COLO668 (cell line): Measurements from ENCODE around the gene B3GNT8.
"Not testable (repeated sequence)": the region's sequence is repeated elsewhere in the genome, so short reads cannot be mapped to it uniquely, and the experiment has no call there.

ENCODE experiments used
- DNase-seq: peaks from one replicate; lab custom pipeline; 2025; ENCODE audit not compliant: unreplicated experiment; lab: John Stamatoyannopoulos, UW

Gene B3GNT8

DNA sequence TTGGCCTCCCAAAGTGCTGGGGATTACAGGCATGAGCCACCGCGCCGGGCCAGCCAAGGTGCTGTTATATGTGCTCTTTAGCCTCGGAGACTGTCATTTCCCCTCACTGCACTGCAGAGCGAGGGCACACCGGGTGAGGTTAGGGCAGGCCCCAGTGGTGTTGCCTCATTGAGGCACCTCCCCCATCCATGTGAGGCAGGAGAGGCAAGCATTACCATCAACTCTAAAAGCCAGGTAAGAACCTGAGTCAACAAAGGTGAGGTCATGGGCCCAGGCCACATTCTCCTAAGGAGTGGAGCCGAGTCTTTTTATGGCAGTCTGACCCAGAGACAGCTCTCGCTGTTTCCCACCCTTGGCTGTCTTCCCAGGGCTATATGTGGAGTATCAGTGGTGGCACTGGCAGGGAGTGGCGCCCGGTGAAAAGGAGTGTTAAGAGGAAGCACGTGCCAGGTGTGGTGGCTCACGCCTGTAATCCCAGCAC, 10.9 kb downstream of the B3GNT8 start:
- DNase-seq = peak; percentile 28

DNA sequence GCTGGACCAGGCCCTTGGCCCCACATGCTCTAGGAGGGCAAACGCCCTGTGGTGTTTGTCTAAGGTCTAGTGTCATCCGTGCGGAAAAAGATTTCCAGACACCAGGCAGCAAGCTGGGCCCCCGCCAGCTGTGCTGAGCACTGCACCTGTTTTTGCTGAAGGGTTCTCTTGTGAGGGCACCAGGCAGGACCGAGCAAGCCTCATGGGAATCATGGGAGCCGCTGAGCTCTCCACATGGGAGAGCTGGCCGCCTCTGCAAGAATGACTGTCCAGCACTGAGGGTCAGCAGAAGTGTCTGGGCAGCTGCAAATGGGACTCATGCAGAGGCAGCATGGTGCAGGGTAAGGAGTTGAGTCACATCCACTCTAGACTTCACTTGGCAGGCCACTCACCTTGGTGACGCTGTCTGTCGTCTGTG, 12.0 kb downstream of the B3GNT8 start:
- peak; percentile 87 for DNase-seq

DNA sequence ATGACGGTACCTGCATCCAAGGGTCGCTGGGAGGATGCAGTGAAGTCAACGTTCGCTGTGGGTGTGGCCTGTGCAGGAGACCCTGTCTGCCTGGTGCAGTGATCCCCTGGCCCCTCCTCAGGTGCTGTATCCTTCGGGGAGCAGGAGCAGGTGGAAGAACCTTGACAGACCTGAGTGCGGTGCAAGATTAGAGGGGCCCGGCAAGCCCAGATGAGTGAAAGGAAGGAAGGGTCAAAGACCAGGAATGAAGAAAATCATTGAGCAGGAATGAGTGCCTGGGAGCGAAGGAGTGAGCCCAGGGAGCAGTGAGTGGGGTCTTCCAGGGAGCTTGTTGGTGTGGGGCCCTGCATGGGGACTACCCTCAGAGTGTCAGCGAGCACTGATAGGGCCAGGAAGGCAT, 12.7 kb downstream of the B3GNT8 start:
- no peak for DNase-seq

DNA sequence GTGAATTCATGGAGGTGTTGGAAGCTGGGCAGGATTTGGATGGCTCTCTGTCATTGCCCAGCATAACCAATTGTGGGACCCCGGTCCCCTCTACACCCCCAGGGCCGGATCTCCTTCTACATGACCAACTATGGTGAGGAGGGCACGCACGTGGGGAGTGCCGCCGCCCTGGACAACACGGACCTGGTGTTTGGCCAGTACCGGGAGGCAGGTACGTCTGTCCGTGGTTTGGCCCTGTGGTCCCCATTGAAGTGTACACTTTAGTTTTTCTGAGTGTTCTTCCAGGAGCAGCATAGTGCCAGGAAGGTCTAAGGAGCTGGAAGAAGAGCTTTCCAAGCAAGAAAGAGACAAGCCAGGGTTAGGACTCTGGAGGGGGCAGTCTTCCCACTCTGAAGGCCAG, 13.2 kb downstream of the B3GNT8 start:
- no peak for DNase-seq

DNA sequence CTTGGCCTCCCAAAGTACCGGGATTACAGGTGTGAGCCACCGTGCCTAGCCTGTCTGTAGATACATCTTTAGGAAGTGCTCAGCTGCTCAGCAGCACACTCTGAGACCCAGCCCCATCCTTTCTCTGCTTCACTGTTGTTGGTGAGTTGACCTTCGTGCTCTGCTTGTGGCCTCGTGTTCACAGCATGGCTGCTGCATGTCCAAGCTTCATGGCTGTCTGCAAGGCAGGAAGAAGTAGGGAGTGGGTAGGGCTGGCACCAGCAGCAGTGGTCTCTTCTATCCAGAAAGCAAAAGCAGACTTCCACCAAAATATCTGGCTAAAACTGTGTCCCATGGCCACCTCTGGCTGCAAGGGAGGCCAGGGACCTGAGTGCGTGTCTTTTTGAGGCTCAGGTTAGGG, 14.2 kb downstream of the B3GNT8 start:
- no peak for DNase-seq

DNA sequence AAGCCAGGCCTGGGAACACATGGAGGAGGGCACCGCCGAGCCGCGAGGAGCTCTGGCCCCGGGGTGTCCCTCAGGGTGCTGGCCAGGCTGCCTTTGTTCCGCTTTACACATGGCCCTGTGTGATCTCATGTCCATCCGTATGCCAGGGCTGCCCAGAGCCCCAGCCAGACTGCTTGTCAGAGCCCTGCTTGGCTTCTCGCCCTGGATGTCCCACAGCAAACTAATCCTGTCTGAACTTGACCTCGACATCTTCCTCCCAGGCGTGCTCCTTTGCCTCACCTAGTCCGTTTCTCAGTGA, 15.3 kb downstream of the B3GNT8 start:
- no peak for DNase-seq

DNA sequence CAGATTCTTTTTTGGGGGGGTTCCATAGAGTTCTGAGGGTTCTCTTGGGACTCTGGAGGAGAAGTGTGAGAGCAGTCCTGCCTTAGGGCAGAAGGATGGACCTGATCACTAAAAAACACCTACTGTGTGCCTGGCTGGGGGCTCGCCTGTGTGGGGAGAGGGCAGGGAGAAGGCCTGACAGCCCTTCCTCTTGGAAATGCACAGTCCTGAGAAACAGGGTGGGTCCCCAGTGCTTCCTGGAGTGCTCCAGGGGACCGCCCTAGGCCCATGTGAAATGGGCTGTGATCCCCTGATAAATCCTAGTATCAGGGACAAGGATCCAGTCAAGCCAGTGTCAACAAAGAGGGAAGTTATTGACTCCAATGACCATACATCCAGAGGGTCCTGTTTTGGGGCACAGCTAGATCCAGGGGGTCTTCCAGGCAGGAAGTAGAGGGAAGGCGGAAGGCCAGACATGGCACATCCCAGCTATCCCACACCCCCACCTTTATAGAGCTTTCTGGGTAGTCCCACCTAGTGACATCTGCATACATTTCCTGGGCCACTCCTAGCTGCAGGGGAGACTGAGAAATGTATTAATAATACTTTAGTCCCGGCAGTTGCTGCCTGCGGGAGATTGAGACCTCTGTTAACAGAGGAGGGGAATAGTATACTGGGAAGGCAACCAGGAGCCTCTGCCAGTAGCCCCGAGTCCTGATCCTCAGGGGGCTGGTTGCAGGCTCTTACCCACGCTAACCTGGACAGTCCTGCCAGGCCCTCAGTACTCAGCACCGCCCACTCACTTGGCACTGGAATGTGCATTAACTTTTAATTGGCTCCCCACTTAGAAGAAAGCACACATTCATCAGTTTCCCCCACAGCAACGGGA, 15.8 kb downstream of the B3GNT8 start:
- no peak for DNase-seq

DNA sequence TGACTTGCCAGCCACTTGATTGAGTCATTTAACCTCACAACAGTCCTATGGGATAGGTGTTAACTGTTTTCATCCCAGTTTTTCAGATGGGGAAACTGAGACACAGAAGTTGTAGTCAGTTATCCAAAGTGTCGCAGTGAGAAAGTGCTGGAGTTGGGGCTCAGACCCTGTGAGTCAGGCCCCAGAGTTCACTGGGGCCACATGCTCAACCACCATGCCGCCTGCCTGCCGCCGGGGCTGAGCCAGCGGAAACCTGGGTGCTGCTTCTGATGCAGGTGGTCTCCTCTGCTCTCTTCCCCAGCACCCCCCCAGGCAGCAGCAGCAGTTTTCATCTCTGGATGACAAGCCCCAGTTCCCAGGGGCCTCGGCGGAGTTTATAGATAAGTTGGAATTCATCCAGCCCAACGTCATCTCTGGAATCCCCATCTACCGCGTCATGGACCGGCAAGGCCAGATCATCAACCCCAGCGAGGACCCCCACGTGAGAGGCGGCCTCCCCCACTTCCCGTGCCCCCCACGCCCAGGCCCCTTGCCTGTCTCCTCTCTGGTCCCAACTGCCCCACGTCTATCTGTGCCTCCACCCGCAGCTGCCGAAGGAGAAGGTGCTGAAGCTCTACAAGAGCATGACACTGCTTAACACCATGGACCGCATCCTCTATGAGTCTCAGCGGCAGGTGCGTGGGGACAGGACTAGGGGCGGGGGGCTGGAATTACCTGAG, 16.7 kb downstream of the B3GNT8 start:
- DNase-seq = no peak

DNA sequence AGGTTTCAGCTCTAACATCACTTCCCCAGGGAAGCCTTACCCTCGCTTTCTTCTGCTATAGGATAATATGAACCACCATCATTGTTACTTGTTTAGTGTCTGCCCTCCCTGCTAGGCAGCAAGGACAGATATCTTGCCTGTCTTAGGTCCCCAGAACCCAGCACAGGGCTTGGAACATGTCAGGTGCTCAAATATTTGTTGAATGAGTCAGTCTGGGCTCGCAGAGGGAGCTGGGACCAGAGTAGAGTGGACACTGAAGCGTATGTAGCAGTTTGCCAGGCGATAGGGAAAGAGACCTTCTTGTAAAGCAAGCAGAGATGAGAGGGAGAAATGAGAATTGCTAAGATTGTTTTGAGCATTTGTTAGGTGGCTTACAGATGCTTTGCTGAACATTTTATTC, 17.9 kb downstream of the B3GNT8 start:
- DNase-seq = peak; percentile 69

DNA sequence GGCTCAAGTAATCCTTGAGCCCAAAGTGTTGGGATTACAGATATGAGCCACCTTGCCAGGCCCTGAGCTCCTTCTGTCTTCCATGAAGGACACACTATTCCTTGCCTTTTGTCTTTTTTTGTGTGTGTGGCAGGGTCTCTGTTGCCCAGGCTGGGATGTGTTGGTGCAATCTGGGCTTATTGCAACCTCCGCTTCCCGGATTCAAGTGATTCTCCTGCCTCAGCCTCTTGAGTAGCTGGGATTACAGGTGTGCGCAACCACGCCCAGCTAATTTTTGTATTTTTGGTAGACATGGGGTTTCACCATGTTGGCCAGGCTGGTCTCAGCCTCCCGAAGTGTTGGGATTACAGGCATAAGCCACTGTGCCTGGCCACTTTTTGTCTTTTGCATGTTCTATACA, 18.3 kb downstream of the B3GNT8 start:
- DNase-seq = not testable (repeated sequence)

DNA sequence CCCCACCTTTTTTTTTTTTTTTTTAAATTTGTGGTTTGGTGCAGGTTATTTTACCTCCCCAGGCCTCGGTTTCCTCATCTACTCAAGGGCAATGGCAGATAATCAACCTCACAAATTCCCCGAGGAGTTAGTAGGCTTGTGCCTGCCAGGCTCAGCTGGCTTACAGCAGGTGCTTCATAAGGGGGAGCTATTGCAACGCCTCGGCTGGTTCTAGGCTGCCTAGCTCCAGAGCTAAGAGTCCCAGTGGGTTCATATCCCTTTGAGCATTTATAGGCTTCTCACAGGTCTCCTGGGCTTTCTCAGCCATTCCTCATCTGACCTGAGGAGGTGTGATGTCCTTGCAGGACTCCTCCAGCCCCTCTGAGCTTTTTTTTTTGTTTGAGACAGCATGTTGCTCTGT, 18.9 kb downstream of the B3GNT8 start:
- no peak for DNase-seq

DNA sequence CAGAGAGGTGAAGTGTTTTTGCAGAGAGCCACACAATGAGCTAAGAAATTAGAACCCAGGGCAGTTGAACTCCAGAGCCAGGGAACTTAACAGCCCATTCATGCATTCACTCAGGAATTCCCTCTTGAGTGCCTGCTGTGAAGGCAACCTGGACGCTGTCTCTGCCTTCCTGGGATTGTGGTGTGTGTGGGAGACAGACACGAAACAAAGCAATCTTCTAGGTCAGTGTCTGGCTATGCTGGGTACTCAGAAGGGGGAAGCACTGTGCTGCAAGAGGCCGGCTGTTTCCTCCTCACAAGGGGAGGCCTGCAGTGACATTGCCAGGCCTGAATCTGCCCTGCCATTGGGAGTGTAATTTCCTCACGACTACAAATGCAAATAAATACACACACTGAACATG, 19.9 kb downstream of the B3GNT8 start:
- DNase-seq = no peak

DNA sequence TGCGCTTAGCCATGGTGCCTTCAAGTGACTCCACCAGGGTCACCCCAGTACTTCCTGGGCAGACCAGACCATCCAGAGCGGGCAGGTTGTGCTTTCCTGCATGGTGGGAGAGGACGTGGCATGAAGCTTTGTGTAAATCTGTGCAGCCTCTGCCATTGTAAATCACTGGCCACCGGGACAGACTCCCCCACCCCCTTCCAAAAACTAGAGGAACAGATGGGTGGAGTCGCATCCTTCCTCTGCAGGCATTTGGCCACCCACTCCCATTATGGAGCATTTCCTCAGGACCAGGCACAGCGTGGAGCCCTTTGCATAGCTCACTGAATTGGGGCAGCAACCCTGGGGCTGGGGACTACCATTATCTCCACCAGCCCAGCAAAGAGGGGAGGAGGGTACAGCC, 21.4 kb downstream of the B3GNT8 start:
- DNase-seq = no peak

DNA sequence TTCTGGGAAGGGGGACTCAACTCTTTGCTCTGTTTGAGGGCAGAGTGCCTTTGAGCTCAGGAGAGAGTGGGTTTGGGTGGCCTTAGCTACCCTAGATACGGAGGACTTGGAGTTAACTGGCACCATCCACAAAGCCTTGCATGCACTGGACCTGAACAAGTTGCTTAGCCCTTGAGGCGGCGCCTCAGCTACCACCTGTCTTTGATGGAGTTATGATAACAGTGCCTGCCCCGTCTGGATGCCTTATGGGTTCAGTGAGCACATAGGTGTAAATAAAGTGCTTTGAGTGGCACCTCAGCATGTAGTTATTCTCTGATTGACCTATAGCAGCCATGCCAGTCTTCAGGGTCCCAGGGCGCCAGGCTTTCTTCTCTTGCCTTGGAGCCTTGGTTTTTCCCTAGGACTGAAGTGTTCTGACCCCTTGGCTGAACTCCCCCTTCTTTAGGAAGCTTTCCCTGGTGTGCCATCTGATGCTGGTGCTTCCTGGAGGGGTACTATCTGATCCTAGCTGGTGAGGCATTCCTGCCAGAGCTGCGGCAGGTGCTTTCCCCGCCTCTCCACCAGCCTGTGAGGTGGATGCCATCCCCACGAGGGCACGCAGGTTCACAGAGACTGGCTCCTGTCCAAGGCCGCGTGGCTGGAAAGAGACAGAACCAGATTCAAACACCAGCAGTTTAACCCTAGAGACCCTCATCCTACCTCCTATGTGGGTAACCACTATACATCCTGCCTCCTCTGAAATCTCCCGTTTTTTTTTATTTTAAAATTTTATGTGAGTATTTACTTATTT, 23.8 kb downstream of the B3GNT8 start:
- DNase-seq = peak; percentile 42

DNA sequence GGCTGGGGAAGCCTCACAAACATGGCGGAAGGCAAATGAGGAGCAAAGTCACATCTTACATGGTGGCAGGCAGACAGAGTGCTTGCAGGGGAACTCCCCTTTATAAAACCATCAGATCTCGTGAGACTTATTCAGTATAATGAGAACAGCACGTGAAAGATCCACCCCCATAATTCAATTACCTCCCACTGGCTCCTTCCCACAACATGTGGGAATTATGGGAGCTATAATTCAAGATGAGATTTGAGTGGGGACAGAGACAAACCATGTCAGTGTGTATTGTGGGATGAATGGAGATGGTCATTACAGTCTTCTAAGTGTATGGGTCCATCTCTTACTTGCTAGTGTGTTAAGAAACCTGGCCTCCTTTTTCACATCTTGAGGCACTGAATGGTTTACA, 25.2 kb downstream of the B3GNT8 start:
- no peak for DNase-seq

DNA sequence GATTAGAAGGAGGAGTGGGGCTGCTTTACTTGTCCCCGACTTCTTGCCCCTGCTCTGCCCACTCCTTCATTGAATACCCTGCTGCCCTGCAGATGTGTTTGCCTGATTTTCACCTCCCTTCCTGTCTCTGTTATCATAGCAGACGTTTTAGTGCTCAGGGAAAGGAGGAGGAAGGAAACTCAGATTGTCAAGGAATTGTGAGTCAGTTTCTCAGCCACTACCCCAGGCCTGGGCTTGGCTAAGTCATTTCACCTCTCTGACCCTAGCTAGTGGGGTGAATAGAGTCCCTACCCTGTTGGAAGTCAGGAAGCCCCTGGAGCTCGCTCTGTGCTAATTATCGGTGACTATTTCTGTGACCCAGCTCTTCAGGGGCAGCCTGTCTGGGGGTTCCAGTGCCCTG, 25.7 kb downstream of the B3GNT8 start:
- DNase-seq = no peak

DNA sequence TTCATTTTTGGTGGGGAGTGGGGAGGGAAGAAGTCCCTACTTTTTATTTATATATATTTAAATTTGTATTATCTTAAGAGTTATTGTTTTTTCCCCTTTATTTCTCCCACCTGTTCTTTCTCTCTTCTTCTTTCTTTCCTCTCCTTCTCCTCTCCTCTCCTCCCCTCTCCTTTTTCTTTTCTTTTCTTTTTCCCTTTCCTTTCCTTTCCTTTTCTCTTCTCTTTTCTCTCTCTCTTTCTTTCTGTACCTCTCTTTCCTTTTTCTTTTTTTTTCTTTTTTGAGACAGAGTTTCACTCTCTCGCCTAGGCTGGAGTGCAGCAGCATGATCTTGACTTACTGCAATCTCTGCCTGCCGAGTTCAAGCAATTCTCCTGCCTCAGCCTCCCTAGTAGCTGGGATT, 27.6 kb downstream of the B3GNT8 start:
- DNase-seq = no peak

DNA sequence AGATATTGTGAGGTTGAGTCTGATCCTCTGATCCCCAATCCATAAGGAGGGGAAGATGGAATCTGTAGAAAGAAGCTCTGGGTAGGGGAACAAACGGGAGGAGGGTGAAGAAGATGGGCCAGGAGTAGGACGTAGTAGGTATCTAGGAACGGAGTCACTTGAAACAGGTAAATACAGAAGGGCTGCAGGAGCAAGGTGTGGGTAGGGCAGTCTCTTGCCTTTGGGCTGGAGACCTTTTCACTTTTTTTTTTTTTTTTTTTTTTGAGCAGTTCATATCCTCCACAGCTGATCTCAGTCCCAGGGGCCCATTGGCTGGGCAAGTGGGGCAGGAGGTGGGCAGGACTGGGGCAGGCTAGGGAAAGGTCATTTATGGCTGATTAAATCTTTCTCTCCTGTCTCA, 28.1 kb downstream of the B3GNT8 start:
- no peak for DNase-seq

DNA sequence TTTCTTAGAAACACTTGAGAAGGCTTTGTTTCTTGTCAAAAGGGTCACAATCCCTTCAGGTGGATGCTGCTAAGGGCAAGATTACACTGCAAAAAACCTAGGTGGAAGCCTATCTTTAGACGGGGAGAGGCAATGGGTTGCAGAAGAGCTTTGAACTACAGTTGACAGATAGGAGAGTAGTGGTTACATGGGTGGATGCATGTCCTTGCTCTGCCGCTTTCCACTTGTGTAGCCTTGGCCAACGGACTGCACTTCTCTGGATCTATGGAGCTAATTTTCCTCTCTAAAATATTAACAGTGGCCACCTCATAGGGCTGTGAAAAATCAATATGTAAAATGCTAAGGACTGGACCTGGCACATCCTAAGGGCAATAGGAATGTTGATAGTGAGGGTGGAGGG, 28.6 kb downstream of the B3GNT8 start:
- DNase-seq = no peak

DNA sequence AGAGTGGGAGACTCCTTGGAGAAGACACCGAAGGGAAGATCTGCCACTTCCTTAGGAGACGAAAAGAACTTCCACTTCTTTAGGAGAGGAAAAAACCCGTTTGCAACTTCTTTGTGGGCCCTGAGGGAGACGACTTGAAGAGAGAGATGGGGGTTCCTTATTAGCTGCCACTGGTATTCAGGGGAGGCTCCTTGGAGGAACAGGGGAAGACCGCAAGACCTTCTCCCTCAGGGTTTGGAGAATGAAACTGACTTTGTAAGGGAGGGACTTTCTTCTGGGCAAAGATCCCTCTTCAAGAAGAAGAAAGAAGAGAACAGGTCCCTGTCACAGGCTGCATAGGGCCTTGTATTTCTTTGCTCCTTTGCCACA, 29.1 kb downstream of the B3GNT8 start:
- no peak for DNase-seq

DNA sequence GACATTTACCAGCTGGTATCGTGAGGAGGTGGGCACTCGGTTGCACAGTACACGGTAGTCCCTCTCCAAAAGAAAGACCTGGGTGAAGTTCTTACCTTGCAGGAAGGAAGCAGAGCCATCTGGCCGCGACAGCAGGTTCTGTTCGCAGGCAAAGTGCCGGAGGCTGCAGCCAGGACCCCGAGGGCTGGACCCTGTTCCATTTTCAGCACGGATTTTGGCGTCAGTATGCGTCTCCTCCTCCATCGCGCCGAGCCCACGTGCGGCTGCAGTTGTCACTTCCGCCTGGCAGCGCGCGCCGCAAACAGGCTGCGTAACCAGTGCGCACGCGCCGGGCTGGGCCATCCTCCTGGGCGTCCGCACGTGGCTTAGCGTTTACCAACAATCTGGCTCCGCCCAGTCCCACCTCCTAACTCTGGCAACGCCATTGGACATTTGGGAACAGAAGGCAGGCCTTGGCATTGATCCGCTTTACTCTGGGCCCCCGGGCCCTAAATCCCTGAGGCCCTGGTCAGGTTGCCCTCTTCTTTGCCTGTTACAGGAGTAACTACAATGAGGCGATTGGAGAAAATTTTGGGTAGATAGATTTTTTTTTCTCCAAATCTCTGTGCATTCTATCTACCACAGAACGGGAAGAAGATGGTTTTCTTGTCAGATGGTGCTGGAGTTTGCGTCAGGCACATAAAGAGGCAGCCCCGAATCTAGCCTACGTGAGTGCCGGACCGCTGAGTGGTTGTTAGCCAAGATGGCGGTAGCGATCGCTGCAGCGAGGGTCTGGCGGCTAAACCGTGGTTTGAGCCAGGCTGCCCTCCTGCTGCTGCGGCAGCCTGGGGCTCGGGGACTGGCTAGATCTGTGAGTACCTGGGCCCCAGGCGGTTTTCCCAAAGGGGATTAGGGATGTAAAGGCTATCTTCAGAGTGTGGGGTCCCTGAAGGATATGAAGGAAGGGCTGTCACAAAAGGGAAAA, 29.8 kb downstream of the B3GNT8 start, which contains the start of the genes BCKDHA and EXOSC5:
TSS of gene BCKDHA (plus strand) at position 733 of the 964 bp plus-strand sequence. CDS start at position 743, 10 bp downstream.
TSS of gene EXOSC5 (minus strand) at position 274 of the 964 bp plus-strand sequence. CDS start at position 243, 31 bp downstream.
- peak; percentile 99 for DNase-seq
